ENCODE data around the gene DYNC2I2. TPM values are rescaled to one million over a fixed set of nuclear protein-coding genes. Genes with fewer than 3 reads are reported as not detected.

DYNC2I2 gene
- total RNA-seq, 1 donor: 52.1 TPM

DNA sequence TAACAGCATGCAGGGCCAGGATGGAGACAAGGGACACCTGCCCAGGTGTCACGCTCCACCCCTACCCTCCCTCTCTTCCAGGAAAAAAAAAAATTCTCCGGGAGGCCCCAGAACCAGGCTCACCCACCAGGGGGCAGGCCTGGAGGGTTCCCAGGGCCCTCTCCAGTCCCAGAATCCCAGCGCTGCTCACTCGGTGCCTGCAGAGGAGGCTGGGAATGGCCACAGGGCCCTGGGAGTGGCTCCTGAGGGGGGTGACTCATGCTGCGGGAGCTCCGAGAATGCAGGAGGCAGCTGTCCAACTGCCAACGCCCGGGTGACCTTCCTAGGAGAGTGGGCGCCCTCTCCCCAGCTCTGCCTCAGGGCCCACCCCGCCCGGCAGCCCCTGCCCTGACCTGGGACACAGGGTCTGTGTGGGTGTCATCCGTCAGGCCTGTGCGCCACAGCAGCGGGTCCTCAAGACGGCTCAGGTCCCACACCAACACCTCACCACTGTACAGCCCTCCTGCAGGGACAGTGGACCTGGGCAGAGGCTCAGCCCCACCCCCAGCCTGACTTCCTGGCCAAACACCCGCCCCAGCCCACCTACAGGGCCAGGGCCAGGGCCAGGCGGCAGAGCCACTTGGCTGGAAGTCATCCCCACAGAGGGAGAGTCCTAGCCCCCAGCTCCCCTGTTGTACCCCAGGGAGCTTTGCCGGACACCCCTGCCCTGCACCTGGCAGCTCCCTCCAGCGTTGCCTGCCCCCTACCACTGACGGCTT is 21.2 kb downstream of the DYNC2I2 start:
- TF ChIP-seq, protein P1, sequence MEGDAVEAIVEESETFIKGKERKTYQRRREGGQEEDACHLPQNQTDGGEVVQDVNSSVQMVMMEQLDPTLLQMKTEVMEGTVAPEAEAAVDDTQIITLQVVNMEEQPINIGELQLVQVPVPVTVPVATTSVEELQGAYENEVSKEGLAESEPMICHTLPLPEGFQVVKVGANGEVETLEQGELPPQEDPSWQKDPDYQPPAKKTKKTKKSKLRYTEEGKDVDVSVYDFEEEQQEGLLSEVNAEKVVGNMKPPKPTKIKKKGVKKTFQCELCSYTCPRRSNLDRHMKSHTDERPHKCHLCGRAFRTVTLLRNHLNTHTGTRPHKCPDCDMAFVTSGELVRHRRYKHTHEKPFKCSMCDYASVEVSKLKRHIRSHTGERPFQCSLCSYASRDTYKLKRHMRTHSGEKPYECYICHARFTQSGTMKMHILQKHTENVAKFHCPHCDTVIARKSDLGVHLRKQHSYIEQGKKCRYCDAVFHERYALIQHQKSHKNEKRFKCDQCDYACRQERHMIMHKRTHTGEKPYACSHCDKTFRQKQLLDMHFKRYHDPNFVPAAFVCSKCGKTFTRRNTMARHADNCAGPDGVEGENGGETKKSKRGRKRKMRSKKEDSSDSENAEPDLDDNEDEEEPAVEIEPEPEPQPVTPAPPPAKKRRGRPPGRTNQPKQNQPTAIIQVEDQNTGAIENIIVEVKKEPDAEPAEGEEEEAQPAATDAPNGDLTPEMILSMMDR (IDR thresholded peaks at IDR 0.05; ENCODE audit: extremely low read depth, low read depth, low read length): peak; percentile 90
- H3K27ac ChIP-seq (ENCODE audit: low read depth, low read length): peak overlapping the region; percentile 80
- H4K20me1 ChIP-seq (ENCODE audit: insufficient read depth, low read length): no peaks in the 10 kb centered on the region
- peaks cover 41% of the 10 kb centered on the region for H3K36me3 ChIP-seq (ENCODE audit: insufficient read depth, low read length)
- DNase-seq (ENCODE audit: insufficient read length, low spot score, missing footprints): peak; percentile 99
- H3K27me3 ChIP-seq (ENCODE audit: insufficient read depth, low read length): no peaks in the 10 kb centered on the region
- no peaks in the 10 kb centered on the region for H3K79me2 ChIP-seq (ENCODE audit: insufficient read depth, low read length)
- H3K4me3 ChIP-seq (ENCODE audit: insufficient read depth, low read length): peak overlapping the region; percentile 51
- H3K9me3 ChIP-seq (ENCODE audit: low read depth, low read length): no peaks in the 10 kb centered on the region
- peak overlapping the region; percentile 72 for H3K4me2 ChIP-seq (ENCODE audit: insufficient read depth, low read length)
- H2AFZ ChIP-seq (ENCODE audit: low read length): no peak overlapping the region
- peaks cover 18% of the 10 kb centered on the region for H3K4me1 ChIP-seq (ENCODE audit: insufficient read depth, low read length)

DNA sequence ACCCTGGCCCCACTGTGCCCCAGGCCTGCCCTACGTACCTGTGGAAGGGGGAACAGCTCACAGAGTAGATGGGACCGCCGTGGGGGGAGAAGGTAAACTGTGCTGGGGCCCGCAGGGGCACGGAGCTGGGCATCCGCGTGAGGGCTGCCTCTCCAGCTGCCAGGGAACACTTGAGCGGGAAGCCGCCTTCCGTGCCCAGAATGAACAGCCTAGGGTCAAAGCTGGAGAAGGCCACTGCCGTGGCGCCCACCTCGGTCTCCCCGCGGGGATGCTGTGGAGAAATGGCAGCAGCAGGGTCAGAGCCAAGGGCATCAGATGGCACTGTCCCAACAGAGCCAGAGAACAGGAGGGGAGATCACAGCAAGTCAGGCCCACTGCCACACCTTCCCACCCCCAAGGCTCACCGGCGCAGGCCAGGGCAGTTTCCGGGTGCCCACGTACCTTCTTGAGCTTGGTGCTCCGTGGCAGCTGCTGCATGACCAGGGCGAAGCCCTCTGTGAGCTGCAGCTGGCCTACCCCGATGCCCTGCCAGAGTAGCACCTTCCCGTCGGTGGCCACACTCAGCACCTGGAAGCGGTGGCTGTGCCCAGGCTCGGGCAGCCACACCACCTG is 21.9 kb downstream of the DYNC2I2 start:
- Histone ChIP-seq H3K4me1 (ENCODE audit: insufficient read depth, low read length) (peaks cover 18% of the 10 kb centered on the region), H3K4me3 (ENCODE audit: insufficient read depth, low read length) (peak overlapping the region; percentile 16), H3K4me2 (ENCODE audit: insufficient read depth, low read length) (no peak overlapping the region), H4K20me1 (ENCODE audit: insufficient read depth, low read length) (peaks cover 1% of the 10 kb centered on the region), H2AFZ (ENCODE audit: low read length) (no peak overlapping the region), H3K9me3 (ENCODE audit: low read depth, low read length) (no peaks in the 10 kb centered on the region), H3K27ac (ENCODE audit: low read depth, low read length) (peak overlapping the region; percentile 80), H3K27me3 (ENCODE audit: insufficient read depth, low read length) (no peaks in the 10 kb centered on the region), H3K79me2 (ENCODE audit: insufficient read depth, low read length) (no peaks in the 10 kb centered on the region), H3K36me3 (ENCODE audit: insufficient read depth, low read length) (peaks cover 46% of the 10 kb centered on the region)
- TF ChIP-seq, protein P1 (IDR thresholded peaks at IDR 0.05; ENCODE audit: extremely low read depth, low read depth, low read length): no peak
- DNase-seq (ENCODE audit: insufficient read length, low spot score, missing footprints): no peak

DNA sequence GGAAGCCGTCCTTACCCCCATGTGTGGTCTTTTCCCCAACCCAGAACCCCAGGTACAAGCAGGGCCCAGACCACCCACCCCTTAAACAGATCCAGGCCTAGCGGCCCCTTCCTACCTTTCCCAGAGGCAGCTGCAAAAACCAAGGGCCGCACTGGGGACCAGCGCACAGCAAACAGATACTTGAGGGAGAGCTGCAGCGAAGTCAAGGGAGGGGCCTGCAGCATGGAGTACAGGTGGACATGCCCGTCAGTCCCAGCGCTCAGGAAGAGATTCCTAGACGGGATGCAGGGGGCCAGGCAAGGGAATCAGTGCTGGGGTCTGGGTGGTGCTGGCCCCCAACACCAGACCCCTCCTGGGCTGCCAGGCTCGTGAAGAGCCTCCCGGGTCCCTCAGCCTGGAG is 22.5 kb downstream of the DYNC2I2 start:
- DNase-seq (ENCODE audit: insufficient read length, low spot score, missing footprints): no peak
- Histone ChIP-seq H3K36me3 (ENCODE audit: insufficient read depth, low read length) (peaks cover 53% of the 10 kb centered on the region), H3K27me3 (ENCODE audit: insufficient read depth, low read length) (no peaks in the 10 kb centered on the region), H4K20me1 (ENCODE audit: insufficient read depth, low read length) (peaks cover 6% of the 10 kb centered on the region), H3K27ac (ENCODE audit: low read depth, low read length) (peak overlapping the region; percentile 80), H3K79me2 (ENCODE audit: insufficient read depth, low read length) (no peaks in the 10 kb centered on the region), H3K4me1 (ENCODE audit: insufficient read depth, low read length) (peaks cover 18% of the 10 kb centered on the region), H3K9me3 (ENCODE audit: low read depth, low read length) (no peaks in the 10 kb centered on the region), H2AFZ (ENCODE audit: low read length) (no peak overlapping the region), H3K4me3 (ENCODE audit: insufficient read depth, low read length) (no peak overlapping the region), H3K4me2 (ENCODE audit: insufficient read depth, low read length) (no peak overlapping the region)
- TF ChIP-seq, protein P1 (IDR thresholded peaks at IDR 0.05; ENCODE audit: extremely low read depth, low read depth, low read length): no peak

DNA sequence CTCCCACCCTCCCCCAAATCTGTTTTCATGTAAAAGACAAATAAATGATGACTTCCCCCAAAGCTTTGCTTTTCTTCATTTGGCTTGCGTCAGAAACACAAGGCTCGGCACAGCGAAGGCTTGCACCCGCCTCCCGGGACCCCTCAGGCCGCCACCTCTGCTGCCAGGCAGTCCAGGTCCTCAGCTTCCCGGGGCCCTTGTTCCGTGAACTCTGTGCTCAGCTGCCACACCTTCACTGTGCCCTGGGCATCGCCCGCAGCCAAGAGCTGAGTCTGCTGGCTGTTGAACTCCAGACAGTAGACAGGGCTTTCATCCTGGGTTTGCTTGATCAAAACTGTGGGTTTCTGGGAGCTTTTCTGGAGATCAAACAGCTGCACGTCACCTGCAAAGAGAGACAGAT is 23.0 kb downstream of the DYNC2I2 start:
- H3K27ac ChIP-seq (ENCODE audit: low read depth, low read length): no peak overlapping the region

More for the DNA sequence above, 23.0 kb downstream of the DYNC2I2 start:
- no peak overlapping the region for H3K4me3 ChIP-seq (ENCODE audit: insufficient read depth, low read length)
- H3K36me3 ChIP-seq (ENCODE audit: insufficient read depth, low read length): peaks cover 58% of the 10 kb centered on the region
- H3K27me3 ChIP-seq (ENCODE audit: insufficient read depth, low read length): no peaks in the 10 kb centered on the region
- H3K4me2 ChIP-seq (ENCODE audit: insufficient read depth, low read length): no peak overlapping the region
- H3K9me3 ChIP-seq (ENCODE audit: low read depth, low read length): no peaks in the 10 kb centered on the region
- H3K4me1 ChIP-seq (ENCODE audit: insufficient read depth, low read length): peaks cover 18% of the 10 kb centered on the region
- TF ChIP-seq, protein P1 (IDR thresholded peaks at IDR 0.05; ENCODE audit: extremely low read depth, low read depth, low read length): no peak
- H4K20me1 ChIP-seq (ENCODE audit: insufficient read depth, low read length): peaks cover 9% of the 10 kb centered on the region
- H2AFZ ChIP-seq (ENCODE audit: low read length): no peak overlapping the region
- H3K79me2 ChIP-seq (ENCODE audit: insufficient read depth, low read length): peaks cover 2% of the 10 kb centered on the region
- no peak for DNase-seq (ENCODE audit: insufficient read length, low spot score, missing footprints)

Measured in osteoblast (primary cell).